HepG2 (cell line): ENCODE data around the gene HELZ. TPM values are rescaled to one million over a fixed set of nuclear protein-coding genes. Genes with fewer than 3 reads are reported as not detected.

Source experiments
- ASH2L ChIP-seq: fragments of 300-600, 200-600 bp; sonication (generic); IDR thresholded peaks from 2 replicates; pipeline ENCODE4 v1.7.0; 2017; ENCODE audit warnings: low read depth, mild to moderate bottlenecking, moderate library complexity, mixed read lengths, low read length; ENCODE audit not compliant: insufficient read length
- FOXK2 ChIP-seq: fragments of 450-650 bp; IDR thresholded peaks from 2 replicates; pipeline ENCODE4 v1.6.1; 2016
- HNF4A ChIP-seq: sonication (generic); formaldehyde crosslinking; IDR thresholded peaks from 2 replicates; pipeline ENCODE4 v1.4.0; 2020; ENCODE audit warnings: missing genetic modification reagents
- HNRNPH1 ChIP-seq: fragments of 200-400 bp; formaldehyde crosslinking; optimal IDR thresholded peaks from 2 replicates; pipeline ENCODE3; 2017; ENCODE audit warnings: mild to moderate bottlenecking, low read depth, low read length
- NPAS2 ChIP-seq: sonication (generic); formaldehyde crosslinking; IDR thresholded peaks from 2 replicates; pipeline ENCODE4 v1.8.0; 2022; ENCODE audit warnings: mild to moderate bottlenecking, missing genetic modification reagents, borderline replicate concordance
- NR1H2 ChIP-seq: sonication (generic); formaldehyde crosslinking; IDR thresholded peaks from 2 replicates; pipeline ENCODE4 v1.8.1; 2022; ENCODE audit warnings: low read depth, missing genetic modification reagents, borderline replicate concordance
- NR2F6 ChIP-seq, 2 experiments: IDR thresholded peaks; 2 replicates each; pipeline ENCODE4 v1.6.1; 2016; ENCODE audit warnings: antibody characterized with exemption in 1 of 2, mild to moderate bottlenecking in 1 of 2
- RBFOX2 ChIP-seq: fragments of 200-400 bp; formaldehyde crosslinking; IDR thresholded peaks from 2 replicates; pipeline ENCODE4 v1.6.1; 2017; ENCODE audit warnings: low read depth, mild to moderate bottlenecking, low read length
- SNAPC4 ChIP-seq: sonication (generic); formaldehyde crosslinking; IDR thresholded peaks from 2 replicates; pipeline ENCODE4 v1.4.0; 2020; ENCODE audit warnings: mild to moderate bottlenecking, missing genetic modification reagents
- SNRNP70 ChIP-seq: fragments of 200-400 bp; formaldehyde crosslinking; IDR thresholded peaks from 2 replicates; pipeline ENCODE4 v1.6.1; 2017; ENCODE audit warnings: mild to moderate bottlenecking, low read depth, low read length, moderate library complexity
- TFAP4 ChIP-seq: sonication (generic); IDR thresholded peaks from 2 replicates; pipeline ENCODE4 v1.6.1; 2016; ENCODE audit warnings: low read depth, borderline replicate concordance
- ZBTB4 ChIP-seq: sonication (generic); formaldehyde crosslinking; IDR thresholded peaks from 2 replicates; pipeline ENCODE4 v1.4.0; 2020; ENCODE audit warnings: missing genetic modification reagents, mild to moderate bottlenecking, borderline replicate concordance
- ZFP36 ChIP-seq: fragments of 150-350 bp; IDR thresholded peaks from 2 replicates; pipeline ENCODE4 v1.6.1; 2018; ENCODE audit warnings: borderline replicate concordance, low read length, low read depth; ENCODE audit not compliant: partially characterized antibody
- ZNF124 ChIP-seq: sonication (generic); formaldehyde crosslinking; IDR thresholded peaks from 2 replicates; pipeline ENCODE4 v1.4.0; 2020; ENCODE audit warnings: missing genetic modification reagents
- ZNF160 ChIP-seq: sonication (generic); formaldehyde crosslinking; IDR thresholded peaks from 2 replicates; pipeline ENCODE4 v1.8.0; 2022; ENCODE audit warnings: mild to moderate bottlenecking, inconsistent platforms, missing genetic modification reagents
- ZNF484 ChIP-seq: sonication (generic); formaldehyde crosslinking; IDR thresholded peaks from 2 replicates; pipeline ENCODE4 v1.5.1; 2020; ENCODE audit warnings: mild to moderate bottlenecking, low read depth, missing genetic modification reagents, borderline replicate concordance
- ZNF747 ChIP-seq: sonication (generic); formaldehyde crosslinking; IDR thresholded peaks from 2 replicates; pipeline ENCODE4 v1.8.1; 2023; ENCODE audit warnings: missing genetic modification reagents, mild to moderate bottlenecking, borderline replicate concordance
- ZNF766 ChIP-seq: sonication (generic); formaldehyde crosslinking; IDR thresholded peaks from 2 replicates; pipeline ENCODE4 v1.5.0; 2020; ENCODE audit warnings: missing genetic modification reagents, borderline replicate concordance
- polyA plus RNA-seq, 8 experiments: library from polyadenylated mRNA; depleted of rRNA in 3 of 8; stranded (reverse) in 7 of 8; unstranded in 1 of 8; fragments of >200 nt; fragmentation: Illumina TruSeq in 4 of 8; extraction: Trizol in 4 of 8; gene quantifications; 2 replicates each; pipeline versions ENCODE4 v1.2.1 to v1.2.3, GENCODE V29; 2011 to 2016; ENCODE audit warnings: low read depth in 4 of 8, missing spikeins in 1 of 8, mixed read lengths in 1 of 8; ENCODE audit not compliant: insufficient read depth in 1 of 8
- total RNA-seq, 5 experiments: library from RNA; depleted of rRNA; stranded (reverse); fragments of >200 nt; fragmentation: Illumina TruSeq; extraction: Trizol; gene quantifications; 2 replicates each; pipeline ENCODE4 v1.2.3, GENCODE V29; 2016; ENCODE audit warnings: low read depth in 1 of 5

HELZ gene
- total and polyA plus RNA-seq, 2 of the 13 experiments (the other 11 are each of a cell fraction or from before 2014, with no cell fraction given), result 35.3 to 52.4 TPM

- TF ChIP-seq ZNF484 (CRISPR knock-in tag) (no peak), ZNF124 (CRISPR knock-in tag) (no peak), TFAP4 (no peak; the same call in 1 of the 2 replicates), ZFP36 (no peak), NPAS2 (CRISPR knock-in tag) (no peak), SNAPC4 (CRISPR knock-in tag) (no peak), HNF4A (CRISPR knock-in tag) (0 out of 2 replicates have a peak, but pooled peaks have one; percentile 9), RBFOX2 (no peak), NR1H2 (CRISPR knock-in tag) (no peak), ZNF766 (CRISPR knock-in tag) (no peak), HNRNPH1 (no peak), ZBTB4 (CRISPR knock-in tag) (no peak; the same call in 1 of the 2 replicates), ASH2L (peak; percentile 37), ZNF747 (CRISPR knock-in tag) (no peak), NR2F6 (IDR thresholded peaks at IDR 0.05) (peak; percentile 32; the same call in 1 of the 2 replicates), NR2F6 (CRISPR knock-in tag; IDR thresholded peaks at IDR 0.05) (peak; percentile 47; the same call in 1 of the 2 replicates), SNRNP70 (no peak), FOXK2 (no peak), ZNF160 (CRISPR knock-in tag) (no peak)
These were observed 48.5 kb upstream of the HELZ start (continued) for GRCh38 chr17:67293251-67294203.
